Measurements from ENCODE around the gene XRCC1. TPM values are rescaled to one million over a fixed set of nuclear protein-coding genes. Genes with fewer than 3 reads are reported as not detected.

Gene XRCC1
- total and polyA plus RNA-seq, 9 of the 15 experiments (the other 6 are each of a cell fraction or from before 2014, with no cell fraction given), result 1.5 to 36.9 (median 24.9) TPM

DNA sequence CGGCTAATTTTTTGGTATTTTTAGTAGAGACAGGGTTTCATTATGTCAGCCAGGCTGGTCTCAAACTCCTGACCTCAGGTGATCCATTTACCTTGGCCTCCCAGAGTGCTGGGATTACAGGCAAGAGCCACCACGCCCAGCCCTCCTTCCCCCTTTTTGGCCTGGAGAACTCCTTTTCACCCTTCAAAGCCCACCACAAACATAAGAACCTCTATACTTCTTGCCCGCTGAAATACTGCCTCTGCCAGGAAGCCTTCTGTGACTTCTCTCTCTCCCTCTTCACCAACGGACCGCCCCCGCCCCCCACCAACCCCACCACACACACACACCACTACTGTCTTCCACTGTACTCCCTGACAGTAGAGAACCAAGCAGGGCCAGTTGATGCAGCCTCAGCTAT lies 41.6 kb upstream of the XRCC1 start:
- Histone ChIP-seq H3K79me2 (ENCODE audit: control insufficient read depth, insufficient read depth, low read length) (peaks cover 49% of the 10 kb centered on the region), H4K20me1 (replicated peaks; ENCODE audit: control insufficient read depth, insufficient read depth, low read length) (no peaks in the 10 kb centered on the region), H3K9me1 (ENCODE audit: control insufficient read depth, insufficient read depth, low read length) (no peaks in the 10 kb centered on the region), H3K36me3 (ENCODE audit: control insufficient read depth, insufficient read depth, low read length) (peaks cover 24% of the 10 kb centered on the region; the same call in 2 of the 3 replicates), H3K4me2 (ENCODE audit: insufficient read depth, low read length) (no peak overlapping the region), H3K4me3 (no peak overlapping the region), H3K9ac (ENCODE audit: insufficient read depth in 1 of 2, low read depth in 2 of 2, low read length in 2 of 2) (peak overlapping the region in 1 of 2 experiments; percentile 19; a peak in 1 of 4 replicates), H3K27me3 (ENCODE audit: control insufficient read depth in 2 of 2, insufficient read depth in 2 of 2, low read length in 2 of 2) (no peaks in the 10 kb centered on the region), H3K4me1 (replicated peaks in 1 of 2; ENCODE audit: control insufficient read depth in 2 of 2, insufficient read depth in 2 of 2, low read length in 2 of 2) (peaks cover 35 to 55% of the 10 kb centered on the region in 2 experiments), H3K27ac (ENCODE audit: extremely low read depth, low read depth, low read length) (peak overlapping the region; percentile 40; the same call in 1 of the 3 replicates), H2AFZ (ENCODE audit: low read depth, low read length) (no peak overlapping the region), H3K9me3 (replicated peaks; ENCODE audit: control insufficient read depth, insufficient read depth, low read depth, low read length) (no peaks in the 10 kb centered on the region)
- ChIA-PET POLR2A (interaction anchor here (0.6 to 6.0 kb wide), 4 partner anchors 12 to 906 kb away, joined by 3 to 35 read pairs (median 3); partner anchors contain the start of genes IRGQ and ZNF576), CTCF (ENCODE audit: low intra/inter-chr PET ratio) (no interaction called here)
- FAIRE-seq (no peak), DNase-seq (ENCODE audit: extremely low read depth in 1 of 4, low spot score in 3 of 4) (no peak), ATAC-seq (no peak)
- WGBS (ENCODE audit: insufficient coverage, low coverage, missing lambda C conversion rate), result 44% methylated on average over 2 of the region's 6 CpGs
- TF ChIP-seq ZNF41 (CRISPR knock-in tag; conservative IDR thresholded peaks at IDR 0.05) (no peak), MTF1 (CRISPR knock-in tag; IDR thresholded peaks at IDR 0.05; ENCODE audit: borderline replicate concordance) (no peak), CCNT2 (IDR thresholded peaks at IDR 0.05; ENCODE audit: borderline replicate concordance, extremely low read depth, insufficient read length, low read depth, low read length) (no peak), ZFP36 (IDR thresholded peaks at IDR 0.05; ENCODE audit: low read depth, low read length, partially characterized antibody) (peak; percentile 82), GABPA (tag; conservative IDR thresholded peaks at IDR 0.05; ENCODE audit: low read depth) (no peak), ARNT (IDR thresholded peaks at IDR 0.05) (no peak), CBX1 (IDR thresholded peaks at IDR 0.05; ENCODE audit: low read depth) (no peak), BCOR (IDR thresholded peaks at IDR 0.05) (0 out of 2 replicates have a peak, but pooled peaks have one; percentile 16), NCOA1 (IDR thresholded peaks at IDR 0.05; ENCODE audit: low read depth) (no peak), ELF4 (CRISPR knock-in tag; IDR thresholded peaks at IDR 0.05) (no peak), KLF6 (CRISPR knock-in tag; IDR thresholded peaks at IDR 0.05; ENCODE audit: borderline replicate concordance) (no peak)
- TF ChIP-seq, protein P1, sequence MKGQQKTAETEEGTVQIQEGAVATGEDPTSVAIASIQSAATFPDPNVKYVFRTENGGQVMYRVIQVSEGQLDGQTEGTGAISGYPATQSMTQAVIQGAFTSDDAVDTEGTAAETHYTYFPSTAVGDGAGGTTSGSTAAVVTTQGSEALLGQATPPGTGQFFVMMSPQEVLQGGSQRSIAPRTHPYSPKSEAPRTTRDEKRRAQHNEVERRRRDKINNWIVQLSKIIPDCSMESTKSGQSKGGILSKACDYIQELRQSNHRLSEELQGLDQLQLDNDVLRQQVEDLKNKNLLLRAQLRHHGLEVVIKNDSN (CRISPR knock-in tag; IDR thresholded peaks at IDR 0.05), result no peak
- intact Hi-C loops (cut with micrococcal nuclease), result no loop called here
- no TSS peak for BruUV-seq (replicated peaks)
- in situ Hi-C loops (cut with MboI), result no loop called here
